Liver (tissue), 3 donors: ENCODE results near the gene SLC11A1.

Experiments used
- JUND ChIP-seq, 2 donors: IDR thresholded peaks; 2 replicates each; pipeline ENCODE4 v1.6.1; 2016; ENCODE audit warnings: antibody characterized with exemption in 2 of 2
- TF ChIP-seq, protein P1 (sequence below): fragments of 150-350 bp; IDR thresholded peaks from 2 replicates; pipeline ENCODE4 v1.5.1; 2017; ENCODE audit warnings: improper control_type of control experiment, low read depth, low read length; ENCODE audit not compliant: missing input control
- TF ChIP-seq, protein P2 (sequence below): IDR thresholded peaks from 2 replicates; pipeline ENCODE4 v1.6.1; 2016; ENCODE audit warnings: antibody characterized with exemption, mild to moderate bottlenecking
- TF ChIP-seq, protein P3 (sequence below): IDR thresholded peaks from 2 replicates; pipeline ENCODE4 v1.6.1; 2016; ENCODE audit warnings: antibody characterized with exemption
- donor health status: healthy.
- donor health status: healthy.

GRCh38 chr2:218357236-218358177, 24.6 kb upstream of the SLC11A1 start:
- TF ChIP-seq, protein P1, sequence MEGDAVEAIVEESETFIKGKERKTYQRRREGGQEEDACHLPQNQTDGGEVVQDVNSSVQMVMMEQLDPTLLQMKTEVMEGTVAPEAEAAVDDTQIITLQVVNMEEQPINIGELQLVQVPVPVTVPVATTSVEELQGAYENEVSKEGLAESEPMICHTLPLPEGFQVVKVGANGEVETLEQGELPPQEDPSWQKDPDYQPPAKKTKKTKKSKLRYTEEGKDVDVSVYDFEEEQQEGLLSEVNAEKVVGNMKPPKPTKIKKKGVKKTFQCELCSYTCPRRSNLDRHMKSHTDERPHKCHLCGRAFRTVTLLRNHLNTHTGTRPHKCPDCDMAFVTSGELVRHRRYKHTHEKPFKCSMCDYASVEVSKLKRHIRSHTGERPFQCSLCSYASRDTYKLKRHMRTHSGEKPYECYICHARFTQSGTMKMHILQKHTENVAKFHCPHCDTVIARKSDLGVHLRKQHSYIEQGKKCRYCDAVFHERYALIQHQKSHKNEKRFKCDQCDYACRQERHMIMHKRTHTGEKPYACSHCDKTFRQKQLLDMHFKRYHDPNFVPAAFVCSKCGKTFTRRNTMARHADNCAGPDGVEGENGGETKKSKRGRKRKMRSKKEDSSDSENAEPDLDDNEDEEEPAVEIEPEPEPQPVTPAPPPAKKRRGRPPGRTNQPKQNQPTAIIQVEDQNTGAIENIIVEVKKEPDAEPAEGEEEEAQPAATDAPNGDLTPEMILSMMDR: no peak
- TF ChIP-seq, protein P2, sequence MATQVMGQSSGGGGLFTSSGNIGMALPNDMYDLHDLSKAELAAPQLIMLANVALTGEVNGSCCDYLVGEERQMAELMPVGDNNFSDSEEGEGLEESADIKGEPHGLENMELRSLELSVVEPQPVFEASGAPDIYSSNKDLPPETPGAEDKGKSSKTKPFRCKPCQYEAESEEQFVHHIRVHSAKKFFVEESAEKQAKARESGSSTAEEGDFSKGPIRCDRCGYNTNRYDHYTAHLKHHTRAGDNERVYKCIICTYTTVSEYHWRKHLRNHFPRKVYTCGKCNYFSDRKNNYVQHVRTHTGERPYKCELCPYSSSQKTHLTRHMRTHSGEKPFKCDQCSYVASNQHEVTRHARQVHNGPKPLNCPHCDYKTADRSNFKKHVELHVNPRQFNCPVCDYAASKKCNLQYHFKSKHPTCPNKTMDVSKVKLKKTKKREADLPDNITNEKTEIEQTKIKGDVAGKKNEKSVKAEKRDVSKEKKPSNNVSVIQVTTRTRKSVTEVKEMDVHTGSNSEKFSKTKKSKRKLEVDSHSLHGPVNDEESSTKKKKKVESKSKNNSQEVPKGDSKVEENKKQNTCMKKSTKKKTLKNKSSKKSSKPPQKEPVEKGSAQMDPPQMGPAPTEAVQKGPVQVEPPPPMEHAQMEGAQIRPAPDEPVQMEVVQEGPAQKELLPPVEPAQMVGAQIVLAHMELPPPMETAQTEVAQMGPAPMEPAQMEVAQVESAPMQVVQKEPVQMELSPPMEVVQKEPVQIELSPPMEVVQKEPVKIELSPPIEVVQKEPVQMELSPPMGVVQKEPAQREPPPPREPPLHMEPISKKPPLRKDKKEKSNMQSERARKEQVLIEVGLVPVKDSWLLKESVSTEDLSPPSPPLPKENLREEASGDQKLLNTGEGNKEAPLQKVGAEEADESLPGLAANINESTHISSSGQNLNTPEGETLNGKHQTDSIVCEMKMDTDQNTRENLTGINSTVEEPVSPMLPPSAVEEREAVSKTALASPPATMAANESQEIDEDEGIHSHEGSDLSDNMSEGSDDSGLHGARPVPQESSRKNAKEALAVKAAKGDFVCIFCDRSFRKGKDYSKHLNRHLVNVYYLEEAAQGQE: no peak
- TF ChIP-seq, protein P3, sequence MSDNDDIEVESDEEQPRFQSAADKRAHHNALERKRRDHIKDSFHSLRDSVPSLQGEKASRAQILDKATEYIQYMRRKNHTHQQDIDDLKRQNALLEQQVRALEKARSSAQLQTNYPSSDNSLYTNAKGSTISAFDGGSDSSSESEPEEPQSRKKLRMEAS: no peak
- TF ChIP-seq JUND (IDR thresholded peaks at IDR 0.05): no peak
